Epithelial cell of prostate (primary cell): ENCODE results near the gene ACTA2.

Experiments
- DNase-seq: peaks from one replicate; pipeline ENCODE4 v3.0.0-alpha.2; 2011; ENCODE audit warnings: low read depth, low spot score
- H3K27ac ChIP-seq: fragments of 450-650 bp; 2 replicates; pipeline ENCODE4 v1.5.1; 2017; ENCODE audit warnings: mild to moderate bottlenecking

The ACTA2 gene

GRCh38 chr10:88952647-88953111, at the start of gene ACTA2:
TSS of gene ACTA2 (minus strand) at chr10:88952773. CDS start at chr10:88948930, 3,843 bp downstream.
- peak within 1 kb of the TSS; percentile 21 for H3K27ac ChIP-seq
- no peak for DNase-seq

- no peak for DNase-seq
- no peak overlapping the region for H3K27ac ChIP-seq
These were observed 49.1 kb upstream of the ACTA2 start for GRCh38 chr10:89001729-89002072.

GRCh38 chr10:89001024-89001728, 48.6 kb upstream of the ACTA2 start:
- H3K27ac ChIP-seq = no peak overlapping the region
- no peak for DNase-seq

GRCh38 chr10:88999625-89000024, 47.1 kb upstream of the ACTA2 start:
- no peak overlapping the region for H3K27ac ChIP-seq
- DNase-seq = no peak

GRCh38 chr10:88996927-88997326, 44.4 kb upstream of the ACTA2 start:
- H3K27ac ChIP-seq = no peak overlapping the region
- no peak for DNase-seq

- no peak for DNase-seq
- no peak overlapping the region for H3K27ac ChIP-seq
These were observed 42.7 kb upstream of the ACTA2 start for GRCh38 chr10:88995156-88995876.

- DNase-seq = no peak
- peak overlapping the region; percentile 1 for H3K27ac ChIP-seq
These were observed 41.4 kb upstream of the ACTA2 start for GRCh38 chr10:88994019-88994418.

- DNase-seq = no peak
- peak overlapping the region; percentile 1 for H3K27ac ChIP-seq
These were observed 40.5 kb upstream of the ACTA2 start for GRCh38 chr10:88992921-88993524.

GRCh38 chr10:88991899-88992320, 39.3 kb upstream of the ACTA2 start:
- DNase-seq = no peak
- peak overlapping the region; percentile 99 for H3K27ac ChIP-seq

- peak overlapping the region; percentile 99 for H3K27ac ChIP-seq
- DNase-seq = no peak
These were observed 38.8 kb upstream of the ACTA2 start for GRCh38 chr10:88991161-88991898.

GRCh38 chr10:88990384-88991160, 38.0 kb upstream of the ACTA2 start, which contains the start of gene FAS:
TSS of gene FAS (plus strand) at chr10:88990798. CDS start at chr10:88990877, 79 bp downstream.
- DNase-seq = peak; percentile 45

GRCh38 chr10:88989824-88990383, 37.3 kb upstream of the ACTA2 start:
- H3K27ac ChIP-seq = peak overlapping the region; percentile 99
- no peak for DNase-seq

More at GRCh38 chr10:88990384-88991160, 38.0 kb upstream of the ACTA2 start, which contains the start of gene FAS:
- H3K27ac ChIP-seq = peak within 1 kb of the TSS; percentile 99

- DNase-seq = no peak
These were observed 36.9 kb upstream of the ACTA2 start for GRCh38 chr10:88989423-88989822.

GRCh38 chr10:88987840-88988239, 35.3 kb upstream of the ACTA2 start:
- H3K27ac ChIP-seq = no peak overlapping the region
- no peak for DNase-seq

More at GRCh38 chr10:88989423-88989822, 36.9 kb upstream of the ACTA2 start:
- peak overlapping the region; percentile 99 for H3K27ac ChIP-seq

- no peak overlapping the region for H3K27ac ChIP-seq
- no peak for DNase-seq
These were observed 34.7 kb upstream of the ACTA2 start for GRCh38 chr10:88987243-88987725.

GRCh38 chr10:88986549-88987242, 34.1 kb upstream of the ACTA2 start:
- DNase-seq = no peak
- H3K27ac ChIP-seq = no peak overlapping the region

GRCh38 chr10:88984525-88984924, 32.0 kb upstream of the ACTA2 start:
- DNase-seq = no peak
- H3K27ac ChIP-seq = no peak overlapping the region

- no peak overlapping the region for H3K27ac ChIP-seq
- no peak for DNase-seq
These were observed 31.4 kb upstream of the ACTA2 start for GRCh38 chr10:88983939-88984338.
